Measurements from ENCODE around the gene SDCBP2. TPM values are rescaled to one million over a fixed set of nuclear protein-coding genes. Genes with fewer than 3 reads are reported as not detected.

SDCBP2 gene, protein sequence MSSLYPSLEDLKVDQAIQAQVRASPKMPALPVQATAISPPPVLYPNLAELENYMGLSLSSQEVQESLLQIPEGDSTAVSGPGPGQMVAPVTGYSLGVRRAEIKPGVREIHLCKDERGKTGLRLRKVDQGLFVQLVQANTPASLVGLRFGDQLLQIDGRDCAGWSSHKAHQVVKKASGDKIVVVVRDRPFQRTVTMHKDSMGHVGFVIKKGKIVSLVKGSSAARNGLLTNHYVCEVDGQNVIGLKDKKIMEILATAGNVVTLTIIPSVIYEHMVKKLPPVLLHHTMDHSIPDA
- total RNA-seq, result 2.6 and 6.0 TPM in 2 replicates

DNA sequence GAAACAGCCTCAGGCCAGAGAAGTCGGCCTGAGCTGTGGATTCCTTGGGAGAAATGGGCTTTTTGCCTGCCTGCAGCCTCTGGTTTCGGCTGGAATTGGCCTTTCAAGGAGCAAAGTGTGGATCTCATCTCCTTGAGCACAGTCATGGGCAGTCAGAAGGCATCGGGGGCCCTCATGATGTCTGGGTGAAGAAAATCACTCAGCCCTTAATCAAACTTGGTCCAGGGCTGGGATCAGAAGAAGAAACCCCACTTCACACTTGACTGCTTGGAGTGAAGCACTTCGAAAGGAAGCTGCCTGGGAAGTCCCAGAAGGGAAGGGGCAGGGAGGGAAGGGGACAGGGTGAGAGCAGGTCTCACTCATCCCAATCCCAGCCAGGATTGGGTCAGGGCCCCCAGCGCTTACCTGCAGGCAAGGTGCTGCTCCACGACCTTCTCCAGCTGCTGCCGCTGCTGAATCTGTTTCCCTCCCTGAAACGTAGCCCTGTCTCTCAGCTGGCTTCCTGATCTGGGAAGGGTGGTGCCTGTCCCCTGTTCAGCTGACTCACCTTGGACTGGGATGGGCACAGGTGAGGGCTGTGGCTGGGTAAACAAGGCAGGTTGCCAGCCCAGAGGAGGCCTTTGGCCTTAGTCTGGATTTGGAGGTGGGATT is at the start of gene SDCBP2:
TSS of gene SDCBP2 (minus strand) at position 460 of the 651 bp plus-strand sequence. CDS start 8,723 bp downstream, outside the sequence.

DNA sequence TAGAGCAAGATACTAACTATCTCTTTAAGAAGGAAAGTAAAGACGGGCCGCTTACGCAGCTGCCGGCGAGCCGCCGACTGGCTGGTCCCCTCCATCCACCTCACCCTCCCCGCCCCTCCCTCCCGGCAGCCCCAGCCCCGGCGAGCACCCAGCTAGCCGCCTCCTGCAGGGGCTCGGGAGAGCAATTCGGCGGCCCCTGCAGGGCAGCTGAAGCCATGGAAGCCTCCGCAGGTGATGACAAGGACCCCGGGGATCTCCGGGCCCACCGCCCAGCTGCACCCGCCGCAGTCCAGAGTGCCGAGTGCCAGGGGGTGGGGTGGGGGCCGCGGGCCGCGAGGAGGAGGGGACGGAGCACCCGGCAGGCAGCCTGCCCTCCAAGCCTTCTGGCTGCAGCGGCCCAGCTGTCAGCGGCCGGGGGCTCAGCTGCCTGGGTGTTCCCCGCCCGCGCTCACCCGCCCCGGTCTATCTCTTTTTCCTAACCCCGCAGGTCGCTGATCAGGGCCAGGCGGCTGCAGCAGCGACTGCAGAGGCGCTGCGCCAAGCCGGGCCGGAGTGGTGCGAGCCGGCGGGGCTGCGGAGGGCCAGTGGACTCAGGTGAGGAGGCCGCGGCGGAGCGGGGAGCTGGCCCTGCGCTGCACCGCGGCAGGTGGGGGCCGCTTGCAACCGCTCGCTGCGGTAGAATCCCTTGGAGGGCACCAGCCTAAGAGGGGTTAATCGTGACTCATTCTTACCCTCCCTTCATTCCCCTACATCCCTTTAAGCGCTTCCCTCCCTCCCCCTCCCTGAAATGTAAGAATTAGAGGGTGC is 62.6 kb downstream of the SDCBP2 start, which contains the start of gene SNPH:
TSS of gene SNPH (plus strand) at position 128 of the 807 bp plus-strand sequence. CDS start 29,946 bp downstream, outside the sequence.

Other genes starting within 250 kb of the SDCBP2 start
- gene PSMF1, start 210.5 kb downstream of the SDCBP2 start, total RNA-seq, result 20.6 and 35.8 TPM in 2 replicates
- 0.16 and 0.25 TPM in 2 replicates for gene TMEM74B, start 144.2 kb downstream of the SDCBP2 start, total RNA-seq
- 0.06 TPM in 1 of 2 replicates, not detected in the other for gene C20orf202, start 125.7 kb downstream of the SDCBP2 start, total RNA-seq
- not detected in 2 replicates for gene RAD21L1, start 103.1 kb downstream of the SDCBP2 start, total RNA-seq
- gene SNPH, start 62.8 kb downstream of the SDCBP2 start, total RNA-seq, result 3.7 and 5.5 TPM in 2 replicates
- 181 and 491 TPM in 2 replicates for gene FKBP1A, start 63.9 kb upstream of the SDCBP2 start, total RNA-seq
- 19.3 and 36.1 TPM in 2 replicates for gene NSFL1C, start 137.7 kb upstream of the SDCBP2 start, total RNA-seq
- gene SIRPB2, start 162.3 kb upstream of the SDCBP2 start, total RNA-seq, result 1.3 and 2.8 TPM in 2 replicates
- not detected in 2 replicates for gene SIRPD, start 228.6 kb upstream of the SDCBP2 start, total RNA-seq